Nephron progenitor cell (in vitro differentiated cells): Measurements from ENCODE around the gene DNAH8.
"Not testable (repeated sequence)": the region's sequence is repeated elsewhere in the genome, so short reads cannot be mapped to it uniquely, and the experiment has no call there.

ENCODE experiments used
- DNase-seq: peaks from one replicate; pipeline ENCODE4 v3.0.0; 2021
- H3K27ac Mint-ChIP-seq: 2 replicates; pipeline ENCODE4 v1.8.0; 2021; ENCODE audit warnings: mild to moderate bottlenecking, moderate library complexity, mixed read lengths
- H3K27me3 Mint-ChIP-seq: 2 replicates; pipeline ENCODE4 v1.8.0; 2021; ENCODE audit warnings: mild to moderate bottlenecking, low read depth, mixed read lengths; ENCODE audit not compliant: poor library complexity
- H3K36me3 Mint-ChIP-seq: 2 replicates; pipeline ENCODE4 v1.8.0; 2021; ENCODE audit warnings: low read depth, mixed read lengths
- H3K4me1 Mint-ChIP-seq: 2 replicates; pipeline ENCODE4 v1.8.0; 2021; ENCODE audit warnings: mixed read lengths
- H3K4me3 Mint-ChIP-seq: 2 replicates; pipeline ENCODE4 v1.8.0; 2021; ENCODE audit warnings: mild to moderate bottlenecking, moderate library complexity, mixed read lengths
- H3K9me3 Mint-ChIP-seq: 2 replicates; pipeline ENCODE4 v1.8.0; 2021; ENCODE audit warnings: mild to moderate bottlenecking, moderate library complexity, mixed read lengths
- TF ChIP-seq, protein P1 (sequence below): fragments of 200-600 bp; sonication (generic); IDR thresholded peaks from 2 replicates; pipeline ENCODE4 v1.5.0; 2021; ENCODE audit warnings: antibody characterized with exemption

Gene DNAH8

DNA sequence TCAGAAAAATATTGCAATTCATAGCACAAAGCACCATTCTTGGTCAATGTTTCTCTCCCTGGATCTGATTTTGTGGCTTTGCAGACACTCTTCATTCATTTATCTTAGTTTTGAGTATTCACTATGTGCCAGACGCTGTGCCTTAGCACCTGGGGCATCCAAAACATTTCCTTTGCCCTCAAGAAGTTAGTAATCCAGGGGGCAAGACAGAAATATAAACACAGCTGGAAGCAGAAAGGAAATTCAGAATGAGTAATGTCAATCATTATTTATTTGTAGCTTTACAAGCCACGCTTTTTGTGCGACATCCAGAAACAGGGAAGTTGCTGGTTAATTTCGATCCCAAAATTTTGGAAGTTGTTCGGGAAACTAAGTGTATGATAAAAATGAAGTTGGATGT lies 71.4 kb downstream of the DNAH8 start:
- H3K36me3 Mint-ChIP-seq, result no peaks in the 10 kb centered on the region
- H3K4me3 Mint-ChIP-seq, result no peak overlapping the region
- H3K27ac Mint-ChIP-seq, result no peak overlapping the region
- TF ChIP-seq, protein P1, sequence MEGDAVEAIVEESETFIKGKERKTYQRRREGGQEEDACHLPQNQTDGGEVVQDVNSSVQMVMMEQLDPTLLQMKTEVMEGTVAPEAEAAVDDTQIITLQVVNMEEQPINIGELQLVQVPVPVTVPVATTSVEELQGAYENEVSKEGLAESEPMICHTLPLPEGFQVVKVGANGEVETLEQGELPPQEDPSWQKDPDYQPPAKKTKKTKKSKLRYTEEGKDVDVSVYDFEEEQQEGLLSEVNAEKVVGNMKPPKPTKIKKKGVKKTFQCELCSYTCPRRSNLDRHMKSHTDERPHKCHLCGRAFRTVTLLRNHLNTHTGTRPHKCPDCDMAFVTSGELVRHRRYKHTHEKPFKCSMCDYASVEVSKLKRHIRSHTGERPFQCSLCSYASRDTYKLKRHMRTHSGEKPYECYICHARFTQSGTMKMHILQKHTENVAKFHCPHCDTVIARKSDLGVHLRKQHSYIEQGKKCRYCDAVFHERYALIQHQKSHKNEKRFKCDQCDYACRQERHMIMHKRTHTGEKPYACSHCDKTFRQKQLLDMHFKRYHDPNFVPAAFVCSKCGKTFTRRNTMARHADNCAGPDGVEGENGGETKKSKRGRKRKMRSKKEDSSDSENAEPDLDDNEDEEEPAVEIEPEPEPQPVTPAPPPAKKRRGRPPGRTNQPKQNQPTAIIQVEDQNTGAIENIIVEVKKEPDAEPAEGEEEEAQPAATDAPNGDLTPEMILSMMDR, result no peak
- peaks cover 12% of the 10 kb centered on the region for H3K4me1 Mint-ChIP-seq
- peaks cover 5% of the 10 kb centered on the region for H3K27me3 Mint-ChIP-seq
- no peaks in the 10 kb centered on the region for H3K9me3 Mint-ChIP-seq
- DNase-seq, result no peak

DNA sequence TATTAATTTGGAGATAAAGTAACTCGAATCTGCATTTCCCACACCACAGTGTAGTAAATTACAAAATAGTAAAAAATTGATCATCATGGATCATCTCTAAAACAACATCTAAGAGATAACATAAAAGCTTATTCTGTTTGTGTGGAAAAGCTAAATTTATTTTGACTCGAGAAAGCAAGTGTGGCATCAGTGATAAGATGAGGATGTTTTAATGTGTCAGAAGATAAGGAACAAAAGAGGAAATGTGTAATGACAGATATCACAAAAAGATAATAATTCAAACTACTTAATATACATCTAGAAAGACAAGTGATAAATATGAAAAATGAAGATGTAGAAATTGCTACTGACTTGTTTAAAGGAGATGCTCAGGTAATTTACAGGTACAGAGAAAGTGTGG lies 74.1 kb downstream of the DNAH8 start:
- Mint-ChIP-seq H3K9me3 (no peaks in the 10 kb centered on the region), H3K27me3 (peaks cover 8% of the 10 kb centered on the region), H3K4me3 (no peak overlapping the region), H3K36me3 (no peaks in the 10 kb centered on the region), H3K4me1 (no peaks in the 10 kb centered on the region), H3K27ac (no peak overlapping the region)
- no peak for DNase-seq
- TF ChIP-seq, protein P1, result no peak

DNA sequence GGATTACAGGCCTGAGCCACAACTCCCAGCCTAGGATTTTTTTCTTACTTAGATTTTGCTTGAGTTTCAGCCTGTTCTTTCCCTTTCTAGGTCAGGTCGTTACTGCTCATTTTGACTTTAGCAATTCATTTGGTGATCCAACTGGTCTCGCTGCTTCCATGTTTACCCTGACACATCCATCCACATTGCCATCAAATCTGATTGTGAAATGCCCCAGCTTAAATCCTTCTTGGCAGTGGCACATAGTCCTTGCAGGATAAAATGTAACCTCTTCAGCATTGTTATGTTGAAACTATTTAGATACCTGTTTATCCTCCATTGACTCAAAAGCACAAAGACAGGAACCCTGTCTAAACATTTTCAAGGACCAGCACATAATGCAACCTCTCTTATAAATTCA lies 77.2 kb downstream of the DNAH8 start:
- Mint-ChIP-seq H3K36me3 (no peaks in the 10 kb centered on the region), H3K4me3 (no peak overlapping the region), H3K4me1 (peaks cover 17% of the 10 kb centered on the region), H3K27me3 (peaks cover 6% of the 10 kb centered on the region), H3K27ac (peak overlapping the region; percentile 72), H3K9me3 (no peaks in the 10 kb centered on the region)
- TF ChIP-seq, protein P1, result no peak
- DNase-seq, result no peak

DNA sequence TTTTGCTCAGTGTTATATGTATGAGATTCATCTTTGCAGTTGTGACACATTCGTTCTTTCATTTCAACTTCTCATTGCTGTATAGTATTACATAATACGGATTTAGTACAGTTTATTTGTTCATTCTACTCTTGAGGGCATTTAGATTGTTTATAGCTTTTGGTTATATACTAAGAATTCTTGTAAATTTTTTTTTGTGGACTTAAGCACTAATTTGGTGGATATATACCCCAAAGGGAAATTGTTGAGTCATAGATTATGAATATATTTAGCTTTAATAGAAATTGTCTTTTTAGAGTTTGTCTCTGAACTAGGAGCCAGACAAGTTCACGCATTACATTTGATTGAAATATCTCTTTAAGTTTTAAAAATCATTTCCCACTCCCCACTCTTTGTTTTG lies 79.6 kb downstream of the DNAH8 start:
- H3K27me3 Mint-ChIP-seq, result peaks cover 6% of the 10 kb centered on the region
- no peak overlapping the region for H3K27ac Mint-ChIP-seq
- peaks cover 24% of the 10 kb centered on the region for H3K4me1 Mint-ChIP-seq
- no peak overlapping the region for H3K4me3 Mint-ChIP-seq
- TF ChIP-seq, protein P1, result no peak
- DNase-seq, result no peak
- H3K9me3 Mint-ChIP-seq, result no peaks in the 10 kb centered on the region
- H3K36me3 Mint-ChIP-seq, result no peaks in the 10 kb centered on the region

DNA sequence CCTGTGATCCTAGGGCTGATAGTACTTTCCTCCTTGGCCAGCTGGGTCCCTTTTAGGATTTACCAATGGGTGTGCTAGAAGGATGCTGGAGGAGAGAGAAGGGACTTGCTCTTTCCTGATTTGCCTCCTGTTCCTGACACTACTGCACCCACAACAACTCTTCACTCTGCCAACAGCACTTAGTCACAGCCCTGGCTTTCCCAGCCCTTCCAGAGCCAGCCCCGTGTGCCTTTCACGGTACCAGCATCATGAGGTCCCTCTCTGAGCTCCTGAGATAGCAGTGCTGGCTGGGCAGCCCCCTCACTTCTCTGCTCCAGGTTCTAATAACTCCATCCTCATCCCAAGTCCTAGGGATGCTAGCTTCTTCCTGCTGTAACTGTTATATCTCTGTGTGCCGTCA lies 80.9 kb downstream of the DNAH8 start:
- no peak for DNase-seq
- no peaks in the 10 kb centered on the region for H3K9me3 Mint-ChIP-seq
- H3K27me3 Mint-ChIP-seq, result peaks cover 6% of the 10 kb centered on the region
- H3K4me1 Mint-ChIP-seq, result peaks cover 24% of the 10 kb centered on the region
- no peaks in the 10 kb centered on the region for H3K36me3 Mint-ChIP-seq
- H3K27ac Mint-ChIP-seq, result no peak overlapping the region
- no peak overlapping the region for H3K4me3 Mint-ChIP-seq
- TF ChIP-seq, protein P1, result no peak

DNA sequence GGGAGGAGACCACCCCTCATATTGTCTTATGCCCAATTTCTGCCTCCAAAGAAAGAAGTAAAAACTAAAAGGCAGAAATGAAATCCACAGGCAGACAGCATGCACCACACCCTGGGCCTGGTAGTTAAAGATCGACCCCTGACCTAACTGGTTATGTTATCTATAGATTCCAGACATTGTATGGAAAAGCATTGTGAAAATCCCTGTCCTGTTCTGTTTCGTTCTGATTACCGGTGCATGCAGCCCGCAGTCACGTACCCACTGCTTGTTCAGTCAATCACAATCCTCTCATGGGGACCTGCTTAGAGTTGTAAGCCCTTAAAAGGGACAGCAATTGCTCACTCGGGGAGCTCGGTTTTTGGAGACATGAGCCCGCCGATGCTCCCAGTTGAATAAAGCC lies 81.3 kb downstream of the DNAH8 start:
- peaks cover 24% of the 10 kb centered on the region for H3K4me1 Mint-ChIP-seq
- not testable (repeated sequence) for H3K4me3 Mint-ChIP-seq, H3K27ac Mint-ChIP-seq, H3K9me3 Mint-ChIP-seq, DNase-seq, H3K36me3 Mint-ChIP-seq, H3K27me3 Mint-ChIP-seq
